ENCODE results near the gene OR2T34.
"Not testable (repeated sequence)": the region's sequence is repeated elsewhere in the genome, so short reads cannot be mapped to it uniquely, and the experiment has no call there.

OR2T34 gene

GRCh38 chr1:248562672-248563071 is 11.9 kb downstream of the OR2T34 start, which contains the start of gene OR2T29:
TSS of gene OR2T29 (minus strand) at chr1:248562772. CDS start at chr1:248559491, 3,281 bp downstream.
- H3K4me1 ChIP-seq (ENCODE audit: control insufficient read depth, insufficient read depth, low read length, poor library complexity, severe bottlenecking); H3K27ac ChIP-seq (ENCODE audit: low read depth, low read length, severe bottlenecking); H3K9me3 ChIP-seq (ENCODE audit: control insufficient read depth, low read length); H3K36me3 ChIP-seq (ENCODE audit: control insufficient read depth, insufficient read depth, low read length); H3K4me3 ChIP-seq (ENCODE audit: extremely low read depth, insufficient read depth, low read length, poor library complexity, severe bottlenecking): not testable (repeated sequence)
- WGBS, 2 experiments (ENCODE audit: insufficient coverage in 2 of 2): no CpG with 5 or more reads among the region's 3 CpGs

GRCh38 chr1:248551027-248551426 is 23.5 kb downstream of the OR2T34 start:
- H3K9me3 ChIP-seq (ENCODE audit: control insufficient read depth, low read length); H3K4me3 ChIP-seq (ENCODE audit: extremely low read depth, insufficient read depth, low read length, poor library complexity, severe bottlenecking); H3K4me1 ChIP-seq (ENCODE audit: control insufficient read depth, insufficient read depth, low read length, poor library complexity, severe bottlenecking); H3K36me3 ChIP-seq (ENCODE audit: control insufficient read depth, insufficient read depth, low read length); H3K27ac ChIP-seq (ENCODE audit: low read depth, low read length, severe bottlenecking): not testable (repeated sequence)
- WGBS, 2 experiments (ENCODE audit: insufficient coverage in 2 of 2): no CpG with 5 or more reads among the region's 6 CpGs

GRCh38 chr1:248547383-248547782 is 27.2 kb downstream of the OR2T34 start:
- H3K4me1 ChIP-seq (ENCODE audit: control insufficient read depth, insufficient read depth, low read length, poor library complexity, severe bottlenecking); H3K9me3 ChIP-seq (ENCODE audit: control insufficient read depth, low read length); H3K4me3 ChIP-seq (ENCODE audit: extremely low read depth, insufficient read depth, low read length, poor library complexity, severe bottlenecking); H3K36me3 ChIP-seq (ENCODE audit: control insufficient read depth, insufficient read depth, low read length); H3K27ac ChIP-seq (ENCODE audit: low read depth, low read length, severe bottlenecking): not testable (repeated sequence)
- WGBS, 2 experiments (ENCODE audit: insufficient coverage in 2 of 2): no CpG with 5 or more reads among the region's 2 CpGs

- not testable (repeated sequence) for H3K36me3 ChIP-seq (ENCODE audit: control insufficient read depth, insufficient read depth, low read length); H3K4me1 ChIP-seq (ENCODE audit: control insufficient read depth, insufficient read depth, low read length, poor library complexity, severe bottlenecking); H3K4me3 ChIP-seq (ENCODE audit: extremely low read depth, insufficient read depth, low read length, poor library complexity, severe bottlenecking); H3K9me3 ChIP-seq (ENCODE audit: control insufficient read depth, low read length); H3K27ac ChIP-seq (ENCODE audit: low read depth, low read length, severe bottlenecking)
Measured at GRCh38 chr1:248537449-248537848, 37.1 kb downstream of the OR2T34 start.
